GM12878 (cell line): Measurements from ENCODE around the gene ACKR1.

Experiments used
- CREM ChIP-seq: IDR thresholded peaks from 2 replicates; pipeline ENCODE4 v1.6.1; 2014; ENCODE audit warnings: antibody characterized with exemption, low read depth
- GABPA ChIP-seq: IDR thresholded peaks from 2 replicates; pipeline ENCODE4 v1.6.1; 2014; ENCODE audit warnings: antibody characterized with exemption, low read depth, mild to moderate bottlenecking, inconsistent platforms
- HDAC2 ChIP-seq: fragments of 200-600 bp; sonication (generic); IDR thresholded peaks from 2 replicates; pipeline ENCODE4 v1.6.1; 2017
- PML ChIP-seq: IDR thresholded peaks from 2 replicates; pipeline ENCODE4 v1.6.1; 2012; ENCODE audit warnings: low read length, inconsistent platforms
- POLR2A ChIP-seq: IDR thresholded peaks from 2 replicates; pipeline ENCODE4 v1.6.1; 2011; ENCODE audit warnings: low read depth, mild to moderate bottlenecking, low read length
- RUNX3 ChIP-seq: IDR thresholded peaks from 2 replicates; pipeline ENCODE4 v1.6.1; 2012; ENCODE audit warnings: low read length, inconsistent platforms
- TCF3 ChIP-seq: IDR thresholded peaks from 2 replicates; pipeline ENCODE4 v1.6.1; 2012; ENCODE audit warnings: low read depth, mild to moderate bottlenecking, low read length, borderline replicate concordance; ENCODE audit not compliant: insufficient read depth
- ZNF274 ChIP-seq: IDR thresholded peaks from one replicate; pipeline ENCODE4 v1.8.0; 2011; ENCODE audit not compliant: insufficient read length, insufficient read depth
- TF ChIP-seq, protein P1 (sequence below), 3 experiments: IDR thresholded peaks in 2 of 3; conservative IDR thresholded peaks in 1 of 3; 2 replicates each; pipeline ENCODE4 v1.5.1; 2011; ENCODE audit warnings: low read depth in 3 of 3, low read length in 3 of 3, mild to moderate bottlenecking in 3 of 3, control low read depth in 2 of 3, moderate library complexity in 2 of 3, inconsistent platforms in 1 of 3, mixed read lengths in 1 of 3; ENCODE audit not compliant: control insufficient read depth in 2 of 3, insufficient read depth in 1 of 3; ENCODE audit errors: extremely low read depth in 1 of 3

DNA sequence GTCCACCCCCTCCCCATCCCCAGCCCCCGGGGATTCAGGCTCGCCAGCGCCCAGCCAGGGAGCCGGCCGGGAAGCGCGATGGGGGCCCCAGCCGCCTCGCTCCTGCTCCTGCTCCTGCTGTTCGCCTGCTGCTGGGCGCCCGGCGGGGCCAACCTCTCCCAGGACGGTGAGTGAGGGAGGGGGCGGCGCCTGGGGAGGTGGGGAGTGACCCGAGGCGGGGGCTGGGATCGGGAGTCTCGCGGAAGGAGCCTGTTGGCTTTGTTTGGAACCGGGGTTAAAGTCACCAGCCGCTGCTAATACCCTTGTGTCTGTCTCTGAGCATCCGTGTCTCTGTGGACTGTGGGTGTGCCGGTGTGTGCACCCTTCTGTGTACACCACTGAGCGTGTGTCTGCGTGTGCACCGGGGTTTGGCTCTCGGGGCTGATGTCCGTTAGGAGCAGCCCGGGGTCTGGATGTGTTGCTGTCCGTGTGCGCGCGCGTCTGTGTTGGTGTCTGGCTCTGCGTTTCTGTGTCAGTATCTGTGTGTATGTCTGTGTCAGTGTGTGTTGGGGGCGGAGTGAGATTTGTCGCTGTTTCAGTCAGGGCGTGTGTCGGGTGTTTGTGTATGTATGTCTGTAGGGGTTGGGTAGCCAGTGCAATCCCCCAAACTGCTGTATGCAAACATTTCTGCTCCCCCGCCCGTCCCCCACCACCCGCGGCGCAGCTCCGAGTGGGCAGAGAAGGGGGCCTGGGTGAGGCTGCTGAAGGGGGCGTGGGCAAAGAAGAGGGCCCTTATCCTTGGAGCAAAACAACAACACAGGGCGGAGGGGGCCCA is 32.8 kb upstream of the ACKR1 start:
- TF ChIP-seq GABPA (no peak), HDAC2 (no peak), POLR2A (no peak), RUNX3 (no peak), CREM (no peak), TCF3 (no peak), ZNF274 (no peak), PML (no peak)
- TF ChIP-seq, protein P1, sequence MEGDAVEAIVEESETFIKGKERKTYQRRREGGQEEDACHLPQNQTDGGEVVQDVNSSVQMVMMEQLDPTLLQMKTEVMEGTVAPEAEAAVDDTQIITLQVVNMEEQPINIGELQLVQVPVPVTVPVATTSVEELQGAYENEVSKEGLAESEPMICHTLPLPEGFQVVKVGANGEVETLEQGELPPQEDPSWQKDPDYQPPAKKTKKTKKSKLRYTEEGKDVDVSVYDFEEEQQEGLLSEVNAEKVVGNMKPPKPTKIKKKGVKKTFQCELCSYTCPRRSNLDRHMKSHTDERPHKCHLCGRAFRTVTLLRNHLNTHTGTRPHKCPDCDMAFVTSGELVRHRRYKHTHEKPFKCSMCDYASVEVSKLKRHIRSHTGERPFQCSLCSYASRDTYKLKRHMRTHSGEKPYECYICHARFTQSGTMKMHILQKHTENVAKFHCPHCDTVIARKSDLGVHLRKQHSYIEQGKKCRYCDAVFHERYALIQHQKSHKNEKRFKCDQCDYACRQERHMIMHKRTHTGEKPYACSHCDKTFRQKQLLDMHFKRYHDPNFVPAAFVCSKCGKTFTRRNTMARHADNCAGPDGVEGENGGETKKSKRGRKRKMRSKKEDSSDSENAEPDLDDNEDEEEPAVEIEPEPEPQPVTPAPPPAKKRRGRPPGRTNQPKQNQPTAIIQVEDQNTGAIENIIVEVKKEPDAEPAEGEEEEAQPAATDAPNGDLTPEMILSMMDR (IDR thresholded peaks at IDR 0.05 in 2 of 3, conservative IDR thresholded peaks at IDR 0.05 in 1 of 3; ENCODE audit: control insufficient read depth in 2 of 3, extremely low read depth in 1 of 3, insufficient read depth in 1 of 3, low read depth in 3 of 3, low read length in 3 of 3) = no peak
